ENCODE measurements around the gene WAPL. TPM values are rescaled to one million over a fixed set of nuclear protein-coding genes. Genes with fewer than 3 reads are reported as not detected.
A peak's percentile ranks its signal among the peaks of the same experiment; 100 is the strongest.

Gene WAPL
- total RNA-seq, 1 experiment from 2014 or later = 48.0 TPM

DNA sequence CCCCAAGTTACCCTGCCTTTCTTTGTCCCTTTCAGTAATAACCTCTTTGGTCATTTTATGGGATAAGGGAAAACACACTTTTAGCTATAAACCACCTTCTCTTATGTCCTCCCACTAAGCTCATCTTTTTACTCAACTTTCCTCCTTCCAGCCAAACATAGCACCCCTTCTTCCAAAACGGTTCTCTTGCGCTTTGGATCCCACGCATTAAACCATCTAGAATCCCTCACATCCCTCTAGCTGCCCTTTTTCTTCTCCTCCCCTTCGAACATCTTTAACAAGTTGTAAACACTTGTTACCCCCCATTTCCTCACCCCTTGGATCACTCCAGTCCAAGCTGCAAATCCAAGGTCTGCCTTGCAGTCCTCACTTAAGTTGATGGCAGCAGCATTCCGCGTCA is 13.4 kb downstream of the WAPL start (continued):
- TF ChIP-seq, protein P1, sequence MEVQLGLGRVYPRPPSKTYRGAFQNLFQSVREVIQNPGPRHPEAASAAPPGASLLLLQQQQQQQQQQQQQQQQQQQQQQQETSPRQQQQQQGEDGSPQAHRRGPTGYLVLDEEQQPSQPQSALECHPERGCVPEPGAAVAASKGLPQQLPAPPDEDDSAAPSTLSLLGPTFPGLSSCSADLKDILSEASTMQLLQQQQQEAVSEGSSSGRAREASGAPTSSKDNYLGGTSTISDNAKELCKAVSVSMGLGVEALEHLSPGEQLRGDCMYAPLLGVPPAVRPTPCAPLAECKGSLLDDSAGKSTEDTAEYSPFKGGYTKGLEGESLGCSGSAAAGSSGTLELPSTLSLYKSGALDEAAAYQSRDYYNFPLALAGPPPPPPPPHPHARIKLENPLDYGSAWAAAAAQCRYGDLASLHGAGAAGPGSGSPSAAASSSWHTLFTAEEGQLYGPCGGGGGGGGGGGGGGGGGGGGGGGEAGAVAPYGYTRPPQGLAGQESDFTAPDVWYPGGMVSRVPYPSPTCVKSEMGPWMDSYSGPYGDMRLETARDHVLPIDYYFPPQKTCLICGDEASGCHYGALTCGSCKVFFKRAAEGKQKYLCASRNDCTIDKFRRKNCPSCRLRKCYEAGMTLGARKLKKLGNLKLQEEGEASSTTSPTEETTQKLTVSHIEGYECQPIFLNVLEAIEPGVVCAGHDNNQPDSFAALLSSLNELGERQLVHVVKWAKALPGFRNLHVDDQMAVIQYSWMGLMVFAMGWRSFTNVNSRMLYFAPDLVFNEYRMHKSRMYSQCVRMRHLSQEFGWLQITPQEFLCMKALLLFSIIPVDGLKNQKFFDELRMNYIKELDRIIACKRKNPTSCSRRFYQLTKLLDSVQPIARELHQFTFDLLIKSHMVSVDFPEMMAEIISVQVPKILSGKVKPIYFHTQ (CRISPR knock-in tag; IDR thresholded peaks at IDR 0.05) = no peak
- TF ChIP-seq ELF4 (CRISPR knock-in tag; IDR thresholded peaks at IDR 0.05; ENCODE audit: low read depth) (no peak), CREM (CRISPR knock-in tag; IDR thresholded peaks at IDR 0.05) (no peak), KAT7 (CRISPR knock-in tag; IDR thresholded peaks at IDR 0.05; ENCODE audit: borderline replicate concordance) (no peak), ZNF219 (CRISPR knock-in tag; IDR thresholded peaks at IDR 0.05; ENCODE audit: borderline replicate concordance) (no peak)
- TF ChIP-seq, protein P2, sequence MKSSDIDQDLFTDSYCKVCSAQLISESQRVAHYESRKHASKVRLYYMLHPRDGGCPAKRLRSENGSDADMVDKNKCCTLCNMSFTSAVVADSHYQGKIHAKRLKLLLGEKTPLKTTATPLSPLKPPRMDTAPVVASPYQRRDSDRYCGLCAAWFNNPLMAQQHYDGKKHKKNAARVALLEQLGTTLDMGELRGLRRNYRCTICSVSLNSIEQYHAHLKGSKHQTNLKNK (CRISPR knock-in tag; IDR thresholded peaks at IDR 0.05) = no peak

- H3K27ac Mint-ChIP-seq = no peak overlapping the region
- no peak; the same call in 1 of the 2 replicates for ATAC-seq
- no peaks in the 10 kb centered on the region for H3K9me3 Mint-ChIP-seq
- TF ChIP-seq ZNF121 (CRISPR knock-in tag; IDR thresholded peaks at IDR 0.05) = peak; percentile 16; the same call in 1 of the 2 replicates
- no peak for TF ChIP-seq TEAD1 (CRISPR knock-in tag; IDR thresholded peaks at IDR 0.05)
- TF ChIP-seq ZNF138 (CRISPR knock-in tag; conservative IDR thresholded peaks at IDR 0.05) = no peak
- H3K36me3 Mint-ChIP-seq = peaks cover 14% of the 10 kb centered on the region
- H3K27me3 Mint-ChIP-seq (ENCODE audit: low read depth) = no peaks in the 10 kb centered on the region
- CTCF ChIA-PET = no interaction called here
- H3K4me1 Mint-ChIP-seq = peaks cover 16% of the 10 kb centered on the region
- H3K4me3 Mint-ChIP-seq = no peak overlapping the region
- DNase-seq (ENCODE audit: low spot score) = no peak
- POLR2A ChIA-PET = no interaction called here
These were observed 15.1 kb downstream of the WAPL start for GRCh38 chr10:86506499-86506898.

- H3K9me3 Mint-ChIP-seq = no peaks in the 10 kb centered on the region
- ATAC-seq = no peak
- peaks cover 13% of the 10 kb centered on the region for H3K4me1 Mint-ChIP-seq
- no peak for DNase-seq (ENCODE audit: low spot score)
- TF ChIP-seq NR2C2 (CRISPR knock-in tag; IDR thresholded peaks at IDR 0.05) (no peak), NR1H2 (CRISPR knock-in tag; IDR thresholded peaks at IDR 0.05) (no peak), ZNF263 (CRISPR knock-in tag; IDR thresholded peaks at IDR 0.05; ENCODE audit: low read depth) (no peak), ZNF281 (CRISPR knock-in tag; IDR thresholded peaks at IDR 0.05) (no peak)
- TF ChIP-seq, protein P3, sequence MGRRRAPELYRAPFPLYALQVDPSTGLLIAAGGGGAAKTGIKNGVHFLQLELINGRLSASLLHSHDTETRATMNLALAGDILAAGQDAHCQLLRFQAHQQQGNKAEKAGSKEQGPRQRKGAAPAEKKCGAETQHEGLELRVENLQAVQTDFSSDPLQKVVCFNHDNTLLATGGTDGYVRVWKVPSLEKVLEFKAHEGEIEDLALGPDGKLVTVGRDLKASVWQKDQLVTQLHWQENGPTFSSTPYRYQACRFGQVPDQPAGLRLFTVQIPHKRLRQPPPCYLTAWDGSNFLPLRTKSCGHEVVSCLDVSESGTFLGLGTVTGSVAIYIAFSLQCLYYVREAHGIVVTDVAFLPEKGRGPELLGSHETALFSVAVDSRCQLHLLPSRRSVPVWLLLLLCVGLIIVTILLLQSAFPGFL (CRISPR knock-in tag; IDR thresholded peaks at IDR 0.05; ENCODE audit: borderline replicate concordance) = no peak
- POLR2A ChIA-PET = no interaction called here
- peaks cover 13% of the 10 kb centered on the region for H3K36me3 Mint-ChIP-seq
- no peaks in the 10 kb centered on the region for H3K27me3 Mint-ChIP-seq (ENCODE audit: low read depth)
- peak overlapping the region; percentile 32; the same call in 1 of the 2 replicates for H3K27ac Mint-ChIP-seq
- no peak overlapping the region for H3K4me3 Mint-ChIP-seq
- CTCF ChIA-PET = no interaction called here
These were observed 15.5 kb downstream of the WAPL start for GRCh38 chr10:86506062-86506461.

DNA sequence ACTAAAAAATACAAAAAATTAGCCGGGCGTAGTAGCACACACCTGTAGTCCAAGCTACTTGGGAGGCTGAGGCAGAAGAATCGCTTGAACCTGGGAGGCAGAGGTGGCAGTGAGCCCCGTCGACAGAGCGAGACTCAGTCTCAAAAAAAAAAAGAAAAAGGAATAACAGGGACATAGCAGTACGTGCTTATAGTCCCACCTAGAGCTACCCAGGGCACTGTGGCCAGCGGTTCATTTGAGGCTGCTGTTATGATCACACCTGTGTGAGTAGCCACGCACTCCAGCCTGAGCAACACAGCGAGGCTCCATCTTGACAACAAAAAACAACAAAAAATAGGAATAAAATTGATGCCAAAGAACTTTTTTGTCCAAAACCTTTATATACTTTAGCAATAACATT is 17.1 kb downstream of the WAPL start:
- Mint-ChIP-seq H3K27me3 (ENCODE audit: low read depth) (no peaks in the 10 kb centered on the region), H3K4me1 (peaks cover 13% of the 10 kb centered on the region), H3K9me3 (no peaks in the 10 kb centered on the region), H3K27ac (no peak overlapping the region; the same call in 1 of the 2 replicates), H3K36me3 (peaks cover 24% of the 10 kb centered on the region), H3K4me3 (no peak overlapping the region)
- DNase-seq (ENCODE audit: low spot score) = no peak
- ChIA-PET POLR2A (interaction anchor here (0.6 kb wide), 1 partner anchor 18 kb away, joined by 3 read pairs; no protein-coding TSS in a partner anchor), CTCF (no interaction called here)
- ATAC-seq = no peak
- TF ChIP-seq, protein P4, sequence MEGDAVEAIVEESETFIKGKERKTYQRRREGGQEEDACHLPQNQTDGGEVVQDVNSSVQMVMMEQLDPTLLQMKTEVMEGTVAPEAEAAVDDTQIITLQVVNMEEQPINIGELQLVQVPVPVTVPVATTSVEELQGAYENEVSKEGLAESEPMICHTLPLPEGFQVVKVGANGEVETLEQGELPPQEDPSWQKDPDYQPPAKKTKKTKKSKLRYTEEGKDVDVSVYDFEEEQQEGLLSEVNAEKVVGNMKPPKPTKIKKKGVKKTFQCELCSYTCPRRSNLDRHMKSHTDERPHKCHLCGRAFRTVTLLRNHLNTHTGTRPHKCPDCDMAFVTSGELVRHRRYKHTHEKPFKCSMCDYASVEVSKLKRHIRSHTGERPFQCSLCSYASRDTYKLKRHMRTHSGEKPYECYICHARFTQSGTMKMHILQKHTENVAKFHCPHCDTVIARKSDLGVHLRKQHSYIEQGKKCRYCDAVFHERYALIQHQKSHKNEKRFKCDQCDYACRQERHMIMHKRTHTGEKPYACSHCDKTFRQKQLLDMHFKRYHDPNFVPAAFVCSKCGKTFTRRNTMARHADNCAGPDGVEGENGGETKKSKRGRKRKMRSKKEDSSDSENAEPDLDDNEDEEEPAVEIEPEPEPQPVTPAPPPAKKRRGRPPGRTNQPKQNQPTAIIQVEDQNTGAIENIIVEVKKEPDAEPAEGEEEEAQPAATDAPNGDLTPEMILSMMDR (IDR thresholded peaks at IDR 0.05) = no peak
- TF ChIP-seq ZNF138 (CRISPR knock-in tag; conservative IDR thresholded peaks at IDR 0.05) (no peak), ELF4 (CRISPR knock-in tag; IDR thresholded peaks at IDR 0.05; ENCODE audit: low read depth) (no peak), GABPB1 (CRISPR knock-in tag; IDR thresholded peaks at IDR 0.05) (no peak), ZSCAN18 (CRISPR knock-in tag; IDR thresholded peaks at IDR 0.05) (no peak)
- TF ChIP-seq, protein P5, sequence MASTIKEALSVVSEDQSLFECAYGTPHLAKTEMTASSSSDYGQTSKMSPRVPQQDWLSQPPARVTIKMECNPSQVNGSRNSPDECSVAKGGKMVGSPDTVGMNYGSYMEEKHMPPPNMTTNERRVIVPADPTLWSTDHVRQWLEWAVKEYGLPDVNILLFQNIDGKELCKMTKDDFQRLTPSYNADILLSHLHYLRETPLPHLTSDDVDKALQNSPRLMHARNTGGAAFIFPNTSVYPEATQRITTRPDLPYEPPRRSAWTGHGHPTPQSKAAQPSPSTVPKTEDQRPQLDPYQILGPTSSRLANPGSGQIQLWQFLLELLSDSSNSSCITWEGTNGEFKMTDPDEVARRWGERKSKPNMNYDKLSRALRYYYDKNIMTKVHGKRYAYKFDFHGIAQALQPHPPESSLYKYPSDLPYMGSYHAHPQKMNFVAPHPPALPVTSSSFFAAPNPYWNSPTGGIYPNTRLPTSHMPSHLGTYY (CRISPR knock-in tag; IDR thresholded peaks at IDR 0.05) = no peak

All from WTC11 (cell line).